ENCODE results near the gene BSND.

BSND gene

DNA sequence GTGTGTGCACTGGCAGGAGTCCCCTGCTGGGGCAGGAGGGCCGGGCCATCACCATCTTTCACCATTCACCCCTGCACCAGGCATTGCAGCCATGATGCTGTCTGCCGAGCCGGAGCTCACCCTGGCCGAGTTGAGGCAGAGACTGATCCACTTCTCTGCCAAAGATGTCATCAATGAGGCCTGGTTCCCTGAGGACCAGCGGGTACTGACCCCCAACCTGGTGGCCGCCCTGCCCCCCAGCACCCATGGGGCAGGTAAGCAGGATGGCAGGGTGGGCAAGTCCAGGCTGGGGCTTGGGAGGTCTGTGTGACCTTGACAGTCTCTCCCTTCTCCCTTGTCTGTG is 59.2 kb downstream of the BSND start:
- no peak overlapping the region for H3K4me3 ChIP-seq (ENCODE audit: low read depth, low read length)
- TF ChIP-seq, protein P1, sequence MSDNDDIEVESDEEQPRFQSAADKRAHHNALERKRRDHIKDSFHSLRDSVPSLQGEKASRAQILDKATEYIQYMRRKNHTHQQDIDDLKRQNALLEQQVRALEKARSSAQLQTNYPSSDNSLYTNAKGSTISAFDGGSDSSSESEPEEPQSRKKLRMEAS (IDR thresholded peaks at IDR 0.05; ENCODE audit: low read depth, low read length): no peak
- no peak for DNase-seq (ENCODE audit: low read depth)

DNA sequence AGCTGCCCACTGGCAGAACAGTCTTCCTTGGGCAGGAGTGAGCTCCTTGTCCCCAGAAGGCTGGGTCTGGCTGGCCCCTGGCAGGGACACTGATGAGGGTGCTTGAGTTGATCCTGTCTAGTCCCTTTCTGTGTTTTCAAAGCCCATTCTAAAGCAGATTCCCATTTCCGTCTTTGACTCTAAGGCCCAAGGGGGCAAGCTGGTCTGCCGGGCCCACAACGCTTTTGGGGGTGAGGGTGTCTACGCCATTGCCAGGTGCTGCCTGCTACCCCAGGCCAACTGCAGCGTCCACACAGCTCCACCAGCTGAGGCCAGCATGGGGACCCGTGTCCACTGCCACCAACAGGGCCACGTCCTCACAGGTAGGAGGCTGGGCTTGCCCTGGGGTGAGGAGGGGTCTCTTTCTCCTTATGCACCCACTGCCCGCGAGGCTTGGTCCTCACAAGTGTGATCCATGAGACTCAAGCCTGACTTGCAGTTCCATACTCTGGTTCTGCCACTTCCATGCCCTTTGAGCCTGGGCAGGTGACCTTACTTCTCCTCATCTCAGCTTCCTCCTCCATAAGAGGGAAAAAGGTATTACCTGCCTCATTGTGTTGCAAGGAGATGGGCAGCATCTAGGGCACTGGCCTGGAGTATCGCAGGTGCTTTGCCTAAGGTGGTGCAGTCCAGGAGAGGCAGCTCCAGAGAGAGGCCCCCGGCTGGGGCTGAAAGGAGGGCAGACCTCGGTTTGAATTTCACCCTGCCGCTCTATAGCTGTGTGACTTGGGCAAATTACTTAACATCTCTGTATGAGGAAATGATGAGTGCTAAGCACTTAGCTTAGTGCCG is 60.8 kb downstream of the BSND start:
- H3K4me3 ChIP-seq (ENCODE audit: low read depth, low read length): no peak overlapping the region
- TF ChIP-seq POLR2A (IDR thresholded peaks at IDR 0.05; ENCODE audit: extremely low read depth, insufficient read length) (no peak), MYC (IDR thresholded peaks at IDR 0.05; ENCODE audit: low read depth, low read length) (no peak)
- TF ChIP-seq, protein P1 (IDR thresholded peaks at IDR 0.05; ENCODE audit: low read depth, low read length): no peak
- TF ChIP-seq, protein P2, sequence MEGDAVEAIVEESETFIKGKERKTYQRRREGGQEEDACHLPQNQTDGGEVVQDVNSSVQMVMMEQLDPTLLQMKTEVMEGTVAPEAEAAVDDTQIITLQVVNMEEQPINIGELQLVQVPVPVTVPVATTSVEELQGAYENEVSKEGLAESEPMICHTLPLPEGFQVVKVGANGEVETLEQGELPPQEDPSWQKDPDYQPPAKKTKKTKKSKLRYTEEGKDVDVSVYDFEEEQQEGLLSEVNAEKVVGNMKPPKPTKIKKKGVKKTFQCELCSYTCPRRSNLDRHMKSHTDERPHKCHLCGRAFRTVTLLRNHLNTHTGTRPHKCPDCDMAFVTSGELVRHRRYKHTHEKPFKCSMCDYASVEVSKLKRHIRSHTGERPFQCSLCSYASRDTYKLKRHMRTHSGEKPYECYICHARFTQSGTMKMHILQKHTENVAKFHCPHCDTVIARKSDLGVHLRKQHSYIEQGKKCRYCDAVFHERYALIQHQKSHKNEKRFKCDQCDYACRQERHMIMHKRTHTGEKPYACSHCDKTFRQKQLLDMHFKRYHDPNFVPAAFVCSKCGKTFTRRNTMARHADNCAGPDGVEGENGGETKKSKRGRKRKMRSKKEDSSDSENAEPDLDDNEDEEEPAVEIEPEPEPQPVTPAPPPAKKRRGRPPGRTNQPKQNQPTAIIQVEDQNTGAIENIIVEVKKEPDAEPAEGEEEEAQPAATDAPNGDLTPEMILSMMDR (IDR thresholded peaks at IDR 0.05; ENCODE audit: low read depth, low read length): no peak

DNA sequence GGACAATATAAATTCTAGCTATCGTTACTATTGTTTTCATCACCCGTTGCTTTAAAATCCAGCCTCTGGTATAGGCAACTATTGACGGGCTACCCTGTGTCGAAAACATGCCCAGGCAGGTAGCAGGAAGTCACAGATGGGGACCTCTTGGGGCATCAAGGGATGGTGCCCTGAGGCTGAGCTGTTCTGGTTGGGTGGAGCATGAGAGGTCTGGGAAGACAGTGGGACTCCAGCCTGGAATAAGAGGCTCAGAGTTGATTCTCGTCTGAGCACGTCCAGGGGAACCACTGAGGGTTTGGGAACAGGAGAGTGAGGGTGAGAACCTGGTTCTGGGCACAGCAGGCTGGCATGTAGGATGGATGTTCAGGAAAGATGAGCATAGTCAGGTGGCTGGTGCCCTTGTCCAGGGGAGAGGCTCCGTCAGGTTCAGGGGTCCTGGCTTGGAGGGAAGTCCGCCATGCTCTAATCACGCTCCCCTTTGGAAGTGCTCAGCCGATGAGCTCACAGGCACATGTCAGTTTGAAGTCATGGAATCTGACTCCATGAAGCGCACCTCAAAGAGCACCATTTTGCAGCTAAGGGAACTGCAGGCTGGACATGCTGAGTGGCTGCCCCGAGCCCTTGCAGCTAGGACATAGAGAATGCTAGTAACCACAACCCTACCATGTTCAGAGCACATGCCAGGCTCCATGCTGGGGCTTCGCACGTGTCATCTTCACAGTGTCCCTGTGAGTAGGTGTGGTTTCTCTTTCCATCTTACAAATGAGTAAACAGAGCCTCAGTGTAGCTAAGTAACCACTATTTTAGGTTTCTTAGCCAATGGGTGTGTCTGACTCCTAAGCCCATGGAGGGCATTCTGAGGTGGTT is 61.6 kb downstream of the BSND start:
- DNase-seq (ENCODE audit: low read depth): no peak
- TF ChIP-seq POLR2A (IDR thresholded peaks at IDR 0.05; ENCODE audit: extremely low read depth, insufficient read length) (no peak), MYC (IDR thresholded peaks at IDR 0.05; ENCODE audit: low read depth, low read length) (no peak)
- TF ChIP-seq, protein P1 (IDR thresholded peaks at IDR 0.05; ENCODE audit: low read depth, low read length): no peak
- TF ChIP-seq, protein P2 (IDR thresholded peaks at IDR 0.05; ENCODE audit: low read depth, low read length): no peak
- H3K4me3 ChIP-seq (ENCODE audit: low read depth, low read length): no peak overlapping the region

More for the DNA sequence above, 60.8 kb downstream of the BSND start:
- no peak for DNase-seq (ENCODE audit: low read depth)

DNA sequence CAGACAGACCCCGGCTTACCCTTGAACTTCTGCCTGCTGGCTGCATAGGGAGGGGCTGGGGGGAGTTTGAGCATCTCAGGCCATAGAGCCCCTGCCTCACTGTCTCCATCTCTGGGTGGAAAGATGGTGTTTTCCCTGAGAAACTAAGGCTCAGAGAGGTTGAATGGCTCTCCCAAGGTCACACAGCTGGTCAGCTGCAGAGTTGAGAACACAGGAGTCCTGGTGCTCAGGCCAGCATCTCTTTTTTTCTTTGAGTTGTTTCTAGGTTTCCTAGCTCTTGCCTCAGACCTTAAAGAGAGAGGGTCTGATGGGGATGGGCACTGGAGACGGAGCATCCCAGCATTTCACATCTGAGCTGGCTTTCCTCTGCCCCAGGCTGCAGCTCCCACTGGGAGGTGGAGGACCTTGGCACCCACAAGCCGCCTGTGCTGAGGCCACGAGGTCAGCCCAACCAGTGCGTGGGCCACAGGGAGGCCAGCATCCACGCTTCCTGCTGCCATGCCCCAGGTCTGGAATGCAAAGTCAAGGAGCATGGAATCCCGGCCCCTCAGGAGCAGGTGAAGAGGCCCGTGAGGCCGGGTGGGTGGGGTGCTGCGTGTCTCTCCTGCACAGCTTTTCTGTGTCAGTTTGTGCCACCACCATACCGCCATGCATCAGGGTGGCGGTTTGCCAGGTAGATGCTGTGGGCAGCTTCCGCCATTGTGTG is 62.4 kb downstream of the BSND start:
- TF ChIP-seq, protein P2 (IDR thresholded peaks at IDR 0.05; ENCODE audit: low read depth, low read length): no peak
- TF ChIP-seq MYC (IDR thresholded peaks at IDR 0.05; ENCODE audit: low read depth, low read length) (no peak), POLR2A (IDR thresholded peaks at IDR 0.05; ENCODE audit: extremely low read depth, insufficient read length) (no peak)
- no peak for DNase-seq (ENCODE audit: low read depth)

More for the DNA sequence above, 62.4 kb downstream of the BSND start:
- H3K4me3 ChIP-seq (ENCODE audit: low read depth, low read length): no peak overlapping the region

Measured in NB4 (cell line).